H1 (cell line): ENCODE data around the gene CACNA1C. TPM values are rescaled to one million over a fixed set of nuclear protein-coding genes. Genes with fewer than 3 reads are reported as not detected.

ENCODE experiments used
- BACH1 ChIP-seq: IDR thresholded peaks from 2 replicates; pipeline ENCODE4 v1.6.1; 2012; ENCODE audit warnings: low read length, improper control_type of control experiment
- CHD1 ChIP-seq: IDR thresholded peaks from 2 replicates; pipeline ENCODE4 v1.6.1; 2012; ENCODE audit warnings: low read depth, low read length, improper control_type of control experiment
- CTBP2 ChIP-seq: IDR thresholded peaks from 2 replicates; pipeline ENCODE4 v1.7.0; 2011; ENCODE audit warnings: borderline replicate concordance, mild to moderate bottlenecking, moderate library complexity, mixed read lengths, low read length; ENCODE audit not compliant: insufficient read depth, insufficient read length
- JUND ChIP-seq: IDR thresholded peaks from 2 replicates; pipeline ENCODE4 v1.6.1; 2011; ENCODE audit warnings: mild to moderate bottlenecking, improper control_type of control experiment, low read length
- KDM5A ChIP-seq: fragments of 200-600 bp; IDR thresholded peaks from 2 replicates; pipeline ENCODE4 v1.7.1; 2012; ENCODE audit warnings: mild to moderate bottlenecking, low read length, inconsistent platforms, mixed read lengths
- PHF8 ChIP-seq: fragments of 200-600 bp; sonication (generic); conservative IDR thresholded peaks from 2 replicates; pipeline ENCODE4 v1.7.1; 2012; ENCODE audit warnings: low read depth, mild to moderate bottlenecking, inconsistent platforms, low read length, moderate library complexity
- RFX5 ChIP-seq: IDR thresholded peaks from 2 replicates; pipeline ENCODE4 v1.6.1; 2011; ENCODE audit warnings: low read depth, low read length, improper control_type of control experiment, borderline replicate concordance
- RNF2 ChIP-seq: fragments of 200-900, 300-1000 bp; sonication (generic); IDR thresholded peaks from 2 replicates; pipeline ENCODE4 v1.7.1; 2016; ENCODE audit warnings: borderline replicate concordance, low read depth, mild to moderate bottlenecking, antibody characterized with exemption, low read length; ENCODE audit not compliant: poor library complexity, severe bottlenecking; ENCODE audit errors: missing control alignments
- RXRA ChIP-seq: IDR thresholded peaks from 2 replicates; pipeline ENCODE4 v1.6.1; 2011; ENCODE audit warnings: low read depth, mild to moderate bottlenecking, low read length, moderate library complexity; ENCODE audit not compliant: insufficient read depth
- USF2 ChIP-seq: IDR thresholded peaks from 2 replicates; pipeline ENCODE4 v1.6.1; 2011; ENCODE audit warnings: low read length, improper control_type of control experiment
- polyA plus RNA-seq, 7 experiments: library from polyadenylated mRNA; depleted of rRNA in 3 of 7; stranded (reverse) in 5 of 7; unstranded in 2 of 7; fragments of >200 nt in 5 of 7; fragments of 200-250 nt in 2 of 7; gene quantifications; 1 replicate in 5 of 7; 2 replicates in 1 of 7; 4 replicates in 1 of 7; pipeline versions ENCODE4 v1.2.1 to v1.2.3, GENCODE V29; 2011 to 2013; ENCODE audit warnings: missing spikeins in 2 of 7, mixed read lengths in 2 of 7
- total RNA-seq: library from RNA; stranded (reverse); fragmentation: NEBNext Ultra II Directional; extraction: Animal tissue kit (Norgen Biotek cat#: 25700); gene quantifications from 2 replicates; pipeline ENCODE4 v1.2.1, GENCODE V29; 2021
- TF ChIP-seq, protein P1 (sequence below): IDR thresholded peaks from 2 replicates; pipeline ENCODE4 v1.6.1; 2012; ENCODE audit warnings: inconsistent platforms

The CACNA1C gene
- total and polyA plus RNA-seq, 2 of the 8 experiments (the other 6 are each of a cell fraction or from before 2014, with no cell fraction given): 1.3 TPM

- no peak for TF ChIP-seq USF2
- TF ChIP-seq CTBP2: no peak
- no peak for TF ChIP-seq RNF2
- TF ChIP-seq KDM5A: no peak
- TF ChIP-seq, protein P1, sequence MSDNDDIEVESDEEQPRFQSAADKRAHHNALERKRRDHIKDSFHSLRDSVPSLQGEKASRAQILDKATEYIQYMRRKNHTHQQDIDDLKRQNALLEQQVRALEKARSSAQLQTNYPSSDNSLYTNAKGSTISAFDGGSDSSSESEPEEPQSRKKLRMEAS: no peak
- no peak for TF ChIP-seq CHD1
- no peak for TF ChIP-seq RFX5
- TF ChIP-seq BACH1: no peak
- no peak for TF ChIP-seq PHF8
- TF ChIP-seq RXRA: no peak
- no peak for TF ChIP-seq JUND
Measured at GRCh38 chr12:2687726-2688125, 634.9 kb downstream of the CACNA1C start (continued).
